Effector memory CD4-positive, alpha-beta T cell (primary cell): ENCODE data around the gene BLCAP.
"Not testable (repeated sequence)": the region's sequence is repeated elsewhere in the genome, so short reads cannot be mapped to it uniquely, and the experiment has no call there.

Experiments used
- DNase-seq, 3 donors: peaks; one replicate each; pipeline ENCODE4 v3.0.0-alpha.2; 2020
- H3K27ac ChIP-seq: 2 replicates; pipeline ENCODE4 v1.7.0; 2013; ENCODE audit warnings: mild to moderate bottlenecking, low read length, moderate library complexity; ENCODE audit not compliant: insufficient read depth, poor library complexity, severe bottlenecking
- H3K27me3 ChIP-seq: replicated peaks from 2 replicates; pipeline ENCODE4 v1.7.0; 2013; ENCODE audit warnings: mild to moderate bottlenecking, low read length; ENCODE audit not compliant: insufficient read depth, control insufficient read depth, poor library complexity, severe bottlenecking
- H3K36me3 ChIP-seq: 2 replicates; pipeline ENCODE4 v1.7.0; 2013; ENCODE audit warnings: mild to moderate bottlenecking, low read length, moderate library complexity; ENCODE audit not compliant: control insufficient read depth, insufficient read depth
- H3K4me1 ChIP-seq: 2 replicates; pipeline ENCODE4 v1.7.0; 2013; ENCODE audit warnings: low read length, mild to moderate bottlenecking; ENCODE audit not compliant: control insufficient read depth, insufficient read depth, poor library complexity, severe bottlenecking
- H3K4me3 ChIP-seq: 2 replicates; pipeline ENCODE4 v1.7.0; 2013; ENCODE audit warnings: low read length, low read depth, mild to moderate bottlenecking; ENCODE audit not compliant: insufficient read depth, poor library complexity, severe bottlenecking
- H3K9me3 ChIP-seq: 2 replicates; pipeline ENCODE4 v1.7.0; 2013; ENCODE audit warnings: mild to moderate bottlenecking, low read length, moderate library complexity; ENCODE audit not compliant: control insufficient read depth
- total RNA-seq, 3 donors: gene quantifications; one replicate each; lab custom pipeline; 2026; lab: John Stamatoyannopoulos, UW

The BLCAP gene
- total RNA-seq = 35.2 to 47.6 (median 41.7) reads per million in 3 donors

DNA sequence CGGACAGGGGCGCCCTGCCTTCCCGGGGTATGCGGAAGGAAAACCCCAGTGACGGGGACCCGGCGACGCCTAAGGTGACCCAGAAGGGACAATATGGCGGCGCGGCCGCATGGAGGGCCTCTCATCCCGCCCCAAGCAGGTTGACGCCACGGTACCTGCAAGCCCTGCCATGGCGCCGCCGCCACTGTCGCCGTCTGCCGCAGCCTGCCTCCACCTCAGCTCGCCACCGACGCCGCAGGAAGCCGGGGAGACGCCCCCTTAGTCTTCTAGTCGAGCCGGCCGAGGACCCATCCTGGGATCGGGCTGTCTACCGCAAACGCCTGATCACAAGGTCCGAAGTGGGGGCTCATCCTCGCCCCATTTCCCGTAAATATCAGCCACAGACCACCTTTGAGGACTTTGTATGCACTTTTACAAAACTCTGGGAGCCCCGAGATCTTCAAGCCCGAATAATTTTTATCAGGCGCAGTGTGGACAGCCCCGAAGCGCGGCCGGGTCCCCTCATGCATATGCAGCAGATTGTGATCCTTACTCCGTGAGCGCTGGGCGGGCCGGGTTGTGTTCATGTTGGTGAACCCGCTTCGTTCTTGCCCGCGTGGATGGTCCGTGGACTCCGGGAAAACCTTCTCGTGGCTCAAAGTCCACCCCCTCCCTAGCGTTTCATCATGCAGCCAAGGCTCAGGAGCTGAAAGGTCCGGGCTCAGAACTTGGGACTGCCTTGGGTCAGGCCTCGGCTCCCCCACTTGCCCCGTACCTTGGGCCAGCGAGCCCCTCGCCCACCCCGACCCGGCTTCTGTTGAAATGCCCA is at the start of gene BLCAP:
Gene BLCAP, minus strand, starts transcription at position 239 of the 808 bp plus-strand sequence. CDS start 8,702 bp downstream, outside the sequence.
- Histone ChIP-seq H3K27me3 (no peaks in the 10 kb centered on the region), H3K9me3 (no peaks in the 10 kb centered on the region), H3K27ac (peak within 1 kb of the TSS; percentile 98), H3K36me3 (no peaks in the 10 kb centered on the region), H3K4me1 (peaks cover 23% of the 10 kb centered on the region), H3K4me3 (peak within 1 kb of the TSS; percentile 93)
- peak; percentile 90 to 92 (median 92) for DNase-seq

- not testable (repeated sequence) for H3K27ac ChIP-seq, H3K4me3 ChIP-seq, H3K27me3 ChIP-seq
Observed at GRCh38 chr20:37577436-37577835, 49.8 kb upstream of the BLCAP start.

DNA sequence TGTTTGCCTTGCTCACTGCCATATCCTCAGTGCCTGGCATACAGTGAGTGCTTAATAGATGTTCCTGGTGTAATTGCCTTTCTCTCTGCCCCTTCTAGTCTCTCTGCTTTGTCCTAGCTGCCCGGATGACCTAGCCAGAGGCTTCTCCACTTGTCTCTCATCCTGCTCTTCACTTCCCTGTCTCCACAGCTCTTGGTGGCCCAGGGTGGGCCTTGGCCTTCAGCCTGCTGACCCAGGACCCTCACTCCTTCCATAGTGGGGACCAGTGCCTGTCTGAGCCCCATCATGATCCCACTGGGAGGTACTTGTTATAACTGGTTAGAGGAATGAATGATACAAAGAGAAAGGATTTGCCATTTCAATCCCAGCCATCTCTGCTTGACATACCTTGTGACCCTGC is 49.2 kb upstream of the BLCAP start:
- Histone ChIP-seq H3K4me3 (no peak overlapping the region), H3K4me1 (no peaks in the 10 kb centered on the region), H3K27ac (no peak overlapping the region), H3K9me3 (no peaks in the 10 kb centered on the region), H3K36me3 (no peaks in the 10 kb centered on the region), H3K27me3 (peaks cover 3% of the 10 kb centered on the region)
- no peak for DNase-seq

More at GRCh38 chr20:37577436-37577835, 49.8 kb upstream of the BLCAP start:
- H3K9me3 ChIP-seq, H3K36me3 ChIP-seq, DNase-seq, H3K4me1 ChIP-seq: not testable (repeated sequence)

DNA sequence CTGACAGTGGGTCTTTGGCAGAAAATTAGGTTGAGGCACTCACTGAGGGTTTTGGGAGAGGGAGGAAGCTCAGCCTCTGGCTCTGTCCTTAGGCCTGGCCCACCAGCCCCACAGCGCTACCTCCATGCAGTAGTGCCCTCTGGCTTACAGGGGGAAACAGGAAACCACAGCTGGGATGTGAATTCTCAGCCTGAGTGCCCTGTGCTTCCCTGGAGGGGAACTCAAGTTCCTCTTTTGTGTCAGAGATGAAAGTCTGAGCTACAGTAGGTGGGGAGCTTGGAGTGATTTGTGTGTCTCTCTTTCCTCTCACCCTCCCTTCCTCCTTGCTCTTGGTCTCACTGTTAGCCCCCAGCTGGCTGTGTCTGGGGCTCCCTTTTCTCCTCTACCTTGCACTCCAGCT is 48.2 kb upstream of the BLCAP start:
- no peaks in the 10 kb centered on the region for H3K36me3 ChIP-seq
- H3K9me3 ChIP-seq = no peaks in the 10 kb centered on the region
- no peak overlapping the region for H3K27ac ChIP-seq

GRCh38 chr20:37574199-37574890 is 46.7 kb upstream of the BLCAP start:
- peaks cover 3% of the 10 kb centered on the region for H3K27me3 ChIP-seq
- no peak overlapping the region for H3K27ac ChIP-seq
- no peak overlapping the region for H3K4me3 ChIP-seq
- H3K9me3 ChIP-seq = no peaks in the 10 kb centered on the region
- no peaks in the 10 kb centered on the region for H3K4me1 ChIP-seq
- DNase-seq = no peak
- no peaks in the 10 kb centered on the region for H3K36me3 ChIP-seq

More for the DNA sequence above, 48.2 kb upstream of the BLCAP start:
- Histone ChIP-seq H3K27me3 (peaks cover 3% of the 10 kb centered on the region), H3K4me3 (no peak overlapping the region), H3K4me1 (no peaks in the 10 kb centered on the region)
- no peak for DNase-seq

DNA sequence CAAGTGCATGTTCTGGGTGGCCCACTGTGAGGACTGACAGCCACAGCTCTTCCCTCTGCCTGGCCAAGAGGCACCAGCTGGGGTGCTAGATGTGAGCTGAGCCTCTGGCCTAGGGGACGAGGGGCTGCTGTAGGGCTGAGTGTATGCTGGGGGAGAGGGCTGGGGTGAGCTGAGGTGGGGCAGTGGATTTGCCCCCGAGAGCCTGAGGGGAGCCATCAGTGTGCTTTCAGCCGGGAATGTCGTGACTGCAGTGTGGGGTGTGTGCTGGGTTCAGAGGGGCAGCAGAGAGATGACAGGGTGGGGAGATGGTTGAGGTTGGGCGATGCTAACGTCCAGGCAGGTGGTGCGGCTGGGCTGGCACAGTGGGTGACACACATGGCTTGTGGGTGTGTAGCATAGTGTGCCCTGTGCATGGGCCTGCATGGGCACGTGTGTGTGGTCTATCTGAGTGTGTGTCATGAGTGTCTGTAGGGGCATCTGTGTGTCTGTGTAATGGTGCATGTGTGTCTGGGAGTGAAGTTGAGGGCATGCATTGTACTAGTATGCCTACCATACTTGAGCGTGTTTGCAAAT is 46.0 kb upstream of the BLCAP start:
- no peak overlapping the region for H3K4me3 ChIP-seq
- no peaks in the 10 kb centered on the region for H3K9me3 ChIP-seq
- H3K27me3 ChIP-seq = peaks cover 3% of the 10 kb centered on the region
- H3K4me1 ChIP-seq = no peaks in the 10 kb centered on the region
- H3K36me3 ChIP-seq = no peaks in the 10 kb centered on the region
- H3K27ac ChIP-seq = no peak overlapping the region
- DNase-seq = no peak

DNA sequence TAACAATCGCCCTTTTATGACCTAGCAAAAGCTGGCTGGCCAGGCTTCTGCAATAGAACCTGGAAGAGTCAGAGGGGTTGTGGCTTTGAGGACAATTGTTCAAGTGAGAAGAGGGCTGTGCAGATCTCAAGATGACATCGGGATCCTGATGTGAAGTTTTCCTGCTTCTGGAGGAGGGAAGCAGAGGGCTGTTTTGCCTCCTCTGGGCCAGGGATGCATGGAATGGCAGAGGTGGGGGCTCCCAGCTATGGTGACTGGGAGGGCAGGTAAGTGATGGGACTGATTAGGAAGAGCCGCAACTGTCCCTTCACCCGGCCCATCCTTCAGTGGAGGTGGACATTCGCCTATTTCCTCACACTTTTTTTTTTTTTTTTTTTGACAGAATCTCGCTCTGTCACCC is 43.4 kb upstream of the BLCAP start:
- no peaks in the 10 kb centered on the region for H3K36me3 ChIP-seq
- H3K4me3 ChIP-seq = no peak overlapping the region
- no peaks in the 10 kb centered on the region for H3K9me3 ChIP-seq
- H3K27me3 ChIP-seq = peaks cover 3% of the 10 kb centered on the region
- H3K4me1 ChIP-seq = no peaks in the 10 kb centered on the region
- no peak overlapping the region for H3K27ac ChIP-seq
- DNase-seq = no peak

DNA sequence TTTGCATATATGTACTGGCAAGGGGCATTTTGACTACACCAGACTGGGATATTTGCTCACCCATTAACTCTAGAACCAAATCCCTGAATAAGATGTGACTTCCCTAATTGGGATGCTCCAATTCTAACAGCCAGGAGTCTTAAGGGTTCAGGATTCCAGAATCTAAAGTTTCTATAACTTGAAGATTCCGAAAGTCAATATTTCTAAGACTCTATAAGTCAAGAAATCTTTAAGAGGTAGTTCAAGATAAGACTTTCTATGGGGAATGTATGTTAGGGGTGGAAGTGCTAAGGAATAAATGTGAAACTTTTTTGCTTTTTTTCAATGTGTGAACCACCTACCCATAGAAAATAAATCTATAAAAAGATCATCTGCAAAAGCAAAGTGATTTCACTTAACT is 42.7 kb upstream of the BLCAP start:
- H3K27ac ChIP-seq = no peak overlapping the region
- DNase-seq = no peak
- H3K27me3 ChIP-seq = peaks cover 6% of the 10 kb centered on the region
- no peak overlapping the region for H3K4me3 ChIP-seq
- no peaks in the 10 kb centered on the region for H3K36me3 ChIP-seq
- no peaks in the 10 kb centered on the region for H3K9me3 ChIP-seq
- no peaks in the 10 kb centered on the region for H3K4me1 ChIP-seq

GRCh38 chr20:37567671-37568588 is 40.3 kb upstream of the BLCAP start:
- DNase-seq = no peak
- Histone ChIP-seq H3K4me1 (no peaks in the 10 kb centered on the region), H3K4me3 (no peak overlapping the region), H3K36me3 (no peaks in the 10 kb centered on the region), H3K27me3 (peaks cover 24% of the 10 kb centered on the region), H3K9me3 (no peaks in the 10 kb centered on the region), H3K27ac (no peak overlapping the region)
